ENCODE measurements around the gene NLGN1.

- TF ChIP-seq CTCF (IDR thresholded peaks at IDR 0.05; ENCODE audit: low read depth, low read length) (no peak), POLR2A (IDR thresholded peaks at IDR 0.05; ENCODE audit: extremely low read depth, insufficient read length) (no peak), MYC (IDR thresholded peaks at IDR 0.05; ENCODE audit: low read depth, low read length) (no peak), MAX (IDR thresholded peaks at IDR 0.05; ENCODE audit: low read depth, low read length) (no peak)
Measured at GRCh38 chr3:174132421-174133042, 735.0 kb downstream of the NLGN1 start.

All from NB4 (cell line).